Activated T-helper 17 cell treated with anti-CD3 and anti-CD28 coated beads, Interleukin-2, amount 50 U/mL, for 72 hours (primary cell): Measurements from ENCODE around the gene IRX3. TPM values are rescaled to one million over a fixed set of nuclear protein-coding genes. Genes with fewer than 3 reads are reported as not detected.
A peak's percentile ranks its signal among the peaks of the same experiment; 100 is the strongest.

Experiments used
- ATAC-seq: fragments of 150-1000 bp; cut with Tn5 transposase; replicated peaks from 2 replicates; pipeline ENCODE4 v1.10.0; 2021; ENCODE audit warnings: mild to moderate bottlenecking, moderate library complexity
- H3K27ac Mint-ChIP-seq: one replicate; pipeline ENCODE4 v1.8.0; 2022; ENCODE audit warnings: mixed read lengths
- H3K27me3 Mint-ChIP-seq: one replicate; pipeline ENCODE4 v1.8.0; 2022; ENCODE audit warnings: mixed read lengths
- H3K36me3 Mint-ChIP-seq: one replicate; pipeline ENCODE4 v1.8.0; 2022; ENCODE audit warnings: low read depth, mild to moderate bottlenecking, mixed read lengths
- H3K4me1 Mint-ChIP-seq: one replicate; pipeline ENCODE4 v1.8.0; 2022; ENCODE audit warnings: mixed read lengths
- H3K4me3 Mint-ChIP-seq: one replicate; pipeline ENCODE4 v1.8.0; 2022; ENCODE audit warnings: mild to moderate bottlenecking, mixed read lengths
- H3K9me3 Mint-ChIP-seq: one replicate; pipeline ENCODE4 v1.8.0; 2022; ENCODE audit warnings: mixed read lengths
- total RNA-seq, 2 donors: library from RNA; stranded (reverse); gene quantifications; one replicate each; pipeline ENCODE4 v1.2.3, GENCODE V29; 2022

IRX3 gene
- total RNA-seq, 2 donors from 2014 or later = not detected

GRCh38 chr16:54287131-54288029 lies 793 bp upstream of the IRX3 start:
- no peak overlapping the region for H3K4me3 Mint-ChIP-seq
- peaks cover 6% of the 10 kb centered on the region for H3K36me3 Mint-ChIP-seq
- peaks cover 9% of the 10 kb centered on the region for H3K4me1 Mint-ChIP-seq
- no peak for ATAC-seq
- no peaks in the 10 kb centered on the region for H3K9me3 Mint-ChIP-seq
- peaks cover 47% of the 10 kb centered on the region for H3K27me3 Mint-ChIP-seq
- H3K27ac Mint-ChIP-seq = no peak overlapping the region

- no peak for ATAC-seq
- H3K27ac Mint-ChIP-seq = no peak overlapping the region
- H3K4me1 Mint-ChIP-seq = peaks cover 9% of the 10 kb centered on the region
- H3K4me3 Mint-ChIP-seq = peak overlapping the region; percentile 70
- no peaks in the 10 kb centered on the region for H3K9me3 Mint-ChIP-seq
- peaks cover 52% of the 10 kb centered on the region for H3K27me3 Mint-ChIP-seq
- peaks cover 6% of the 10 kb centered on the region for H3K36me3 Mint-ChIP-seq
Observed at GRCh38 chr16:54286090-54286365, 559 bp downstream of the IRX3 start.

GRCh38 chr16:54285414-54286089 lies 1.0 kb downstream of the IRX3 start:
- Mint-ChIP-seq H3K4me3 (peak overlapping the region; percentile 52), H3K27ac (no peak overlapping the region), H3K27me3 (peaks cover 52% of the 10 kb centered on the region), H3K9me3 (no peaks in the 10 kb centered on the region), H3K36me3 (peaks cover 6% of the 10 kb centered on the region), H3K4me1 (peaks cover 9% of the 10 kb centered on the region)
- no peak for ATAC-seq

- Mint-ChIP-seq H3K4me1 (peaks cover 9% of the 10 kb centered on the region), H3K27ac (no peak overlapping the region), H3K4me3 (peak overlapping the region; percentile 52), H3K9me3 (no peaks in the 10 kb centered on the region), H3K36me3 (peaks cover 6% of the 10 kb centered on the region), H3K27me3 (peaks cover 53% of the 10 kb centered on the region)
- no peak for ATAC-seq
Observed at GRCh38 chr16:54284931-54285413, 1.6 kb downstream of the IRX3 start.

GRCh38 chr16:54284319-54284930 lies 2.2 kb downstream of the IRX3 start:
- Mint-ChIP-seq H3K27me3 (peaks cover 53% of the 10 kb centered on the region), H3K36me3 (peaks cover 6% of the 10 kb centered on the region)
- no peak for ATAC-seq

GRCh38 chr16:54283725-54284318 lies 2.8 kb downstream of the IRX3 start:
- ATAC-seq = no peak
- Mint-ChIP-seq H3K4me3 (no peak overlapping the region), H3K9me3 (no peaks in the 10 kb centered on the region), H3K27ac (no peak overlapping the region), H3K27me3 (peaks cover 55% of the 10 kb centered on the region), H3K36me3 (peaks cover 6% of the 10 kb centered on the region), H3K4me1 (peaks cover 9% of the 10 kb centered on the region)

More at GRCh38 chr16:54284319-54284930, 2.2 kb downstream of the IRX3 start:
- no peaks in the 10 kb centered on the region for H3K9me3 Mint-ChIP-seq
- peaks cover 9% of the 10 kb centered on the region for H3K4me1 Mint-ChIP-seq
- no peak overlapping the region for H3K27ac Mint-ChIP-seq
- no peak overlapping the region for H3K4me3 Mint-ChIP-seq

GRCh38 chr16:54282928-54283724 lies 3.5 kb downstream of the IRX3 start:
- Mint-ChIP-seq H3K36me3 (peaks cover 6% of the 10 kb centered on the region), H3K27me3 (peaks cover 54% of the 10 kb centered on the region), H3K27ac (no peak overlapping the region), H3K9me3 (no peaks in the 10 kb centered on the region), H3K4me3 (no peak overlapping the region), H3K4me1 (peaks cover 9% of the 10 kb centered on the region)
- no peak for ATAC-seq

GRCh38 chr16:54282202-54282927 lies 4.2 kb downstream of the IRX3 start:
- H3K9me3 Mint-ChIP-seq = no peaks in the 10 kb centered on the region
- peak; percentile 28 for ATAC-seq
- H3K27me3 Mint-ChIP-seq = peaks cover 57% of the 10 kb centered on the region
- H3K36me3 Mint-ChIP-seq = peaks cover 6% of the 10 kb centered on the region
- peaks cover 9% of the 10 kb centered on the region for H3K4me1 Mint-ChIP-seq
- H3K27ac Mint-ChIP-seq = no peak overlapping the region
- peak overlapping the region; percentile 6 for H3K4me3 Mint-ChIP-seq

- Mint-ChIP-seq H3K4me3 (peak overlapping the region; percentile 6), H3K36me3 (peaks cover 6% of the 10 kb centered on the region), H3K4me1 (peaks cover 8% of the 10 kb centered on the region), H3K27me3 (peaks cover 57% of the 10 kb centered on the region), H3K27ac (no peak overlapping the region), H3K9me3 (no peaks in the 10 kb centered on the region)
- ATAC-seq = no peak
Observed at GRCh38 chr16:54281535-54282201, 4.9 kb downstream of the IRX3 start.

GRCh38 chr16:54280751-54281150 lies 5.8 kb downstream of the IRX3 start:
- peaks cover 52% of the 10 kb centered on the region for H3K27me3 Mint-ChIP-seq
- H3K36me3 Mint-ChIP-seq = peaks cover 6% of the 10 kb centered on the region
- H3K27ac Mint-ChIP-seq = no peak overlapping the region
- peaks cover 4% of the 10 kb centered on the region for H3K4me1 Mint-ChIP-seq
- no peak for ATAC-seq
- H3K4me3 Mint-ChIP-seq = no peak overlapping the region
- H3K9me3 Mint-ChIP-seq = no peaks in the 10 kb centered on the region

- ATAC-seq = no peak
- Mint-ChIP-seq H3K27ac (no peak overlapping the region), H3K9me3 (no peaks in the 10 kb centered on the region), H3K27me3 (peaks cover 49% of the 10 kb centered on the region), H3K4me3 (no peak overlapping the region), H3K4me1 (no peaks in the 10 kb centered on the region), H3K36me3 (no peaks in the 10 kb centered on the region)
Observed at GRCh38 chr16:54277845-54278703, 8.5 kb downstream of the IRX3 start.

GRCh38 chr16:54275956-54276355 lies 10.6 kb downstream of the IRX3 start:
- Mint-ChIP-seq H3K9me3 (no peaks in the 10 kb centered on the region), H3K27ac (no peak overlapping the region), H3K4me1 (no peaks in the 10 kb centered on the region), H3K4me3 (no peak overlapping the region), H3K36me3 (no peaks in the 10 kb centered on the region), H3K27me3 (peaks cover 36% of the 10 kb centered on the region)
- ATAC-seq = no peak
